GM19035 (cell line): Measurements from ENCODE around the gene MBNL3.
"Not testable (repeated sequence)": the region's sequence is repeated elsewhere in the genome, so short reads cannot be mapped to it uniquely, and the experiment has no call there.

Experiments
- ATAC-seq: cut with Tn5 transposase; IDR thresholded peaks from one replicate; pipeline ENCODE4 v1.9.1; 2021; ENCODE audit not compliant: unreplicated experiment

Gene MBNL3

GRCh38 chrX:132480581-132481203, 8.1 kb downstream of the MBNL3 start:
- peak; percentile 87 for ATAC-seq

DNA sequence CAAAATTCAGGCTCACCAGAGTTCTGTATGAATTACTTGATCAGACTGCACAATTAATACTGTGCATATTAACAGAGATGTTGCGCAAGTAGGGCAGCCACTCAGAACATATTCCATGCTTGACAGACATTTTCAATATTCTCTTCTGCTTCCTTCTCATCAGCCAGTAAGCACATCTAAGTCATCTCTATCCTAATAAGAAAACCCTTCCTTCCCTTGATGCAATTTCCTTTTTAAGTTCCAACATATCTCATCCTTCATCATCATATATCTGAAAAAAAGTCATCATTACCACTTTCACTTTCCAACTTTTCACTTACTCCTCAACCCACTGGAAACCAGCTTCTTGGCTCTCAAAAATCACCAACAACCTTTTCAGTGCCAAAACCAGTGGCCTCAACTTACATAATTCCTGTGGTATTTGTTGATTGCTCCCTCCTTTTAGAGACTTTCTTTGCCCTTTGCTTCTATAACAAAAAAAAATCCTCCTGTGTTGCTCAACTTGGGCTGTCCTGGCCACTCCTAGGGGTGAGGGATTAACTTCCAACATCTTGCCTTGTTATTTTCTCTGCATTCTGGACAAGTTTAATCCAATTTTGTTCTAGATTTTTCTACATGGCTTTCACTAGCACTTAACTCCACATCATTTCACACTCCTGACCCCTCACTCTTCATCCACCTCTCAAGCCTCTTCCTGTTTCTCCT, 14.1 kb downstream of the MBNL3 start:
- ATAC-seq = no peak

DNA sequence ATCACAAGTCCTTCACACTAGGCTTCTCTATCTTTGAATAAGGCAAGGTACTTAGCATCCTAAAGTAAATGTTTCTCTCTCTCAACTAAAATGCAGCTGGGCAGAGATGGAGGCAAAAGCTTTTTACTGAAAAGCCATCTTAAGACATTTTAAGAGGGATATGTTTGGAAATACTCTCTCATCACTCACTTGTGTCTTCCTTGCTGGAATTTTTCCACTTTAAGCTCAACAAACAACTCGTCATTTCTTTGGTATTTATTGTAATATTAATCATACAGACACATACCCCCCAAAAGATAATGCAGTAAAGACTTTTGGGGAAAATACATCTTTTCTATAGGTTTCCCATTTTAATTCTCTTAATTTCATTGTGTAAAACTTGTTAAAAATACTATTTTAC, 16.4 kb downstream of the MBNL3 start:
- no peak for ATAC-seq

DNA sequence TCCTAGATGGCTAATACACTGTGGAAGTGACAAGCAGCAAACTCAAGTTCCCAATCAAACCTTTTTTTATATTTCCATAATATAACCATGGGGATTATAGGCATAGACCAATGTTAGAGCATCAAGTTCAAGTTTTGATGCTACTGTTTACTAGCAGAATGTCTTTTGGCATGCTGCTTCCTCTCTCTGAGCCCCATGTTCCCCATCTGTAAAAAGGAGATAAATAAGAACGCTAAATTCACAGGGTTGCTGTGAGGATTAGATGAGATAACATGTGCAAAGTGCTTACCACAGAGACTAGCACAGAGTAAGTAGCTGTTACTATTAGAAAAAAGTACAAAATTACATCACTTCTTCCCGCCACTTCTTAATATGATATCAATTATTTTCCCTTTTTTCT, 18.0 kb downstream of the MBNL3 start:
- ATAC-seq = no peak

DNA sequence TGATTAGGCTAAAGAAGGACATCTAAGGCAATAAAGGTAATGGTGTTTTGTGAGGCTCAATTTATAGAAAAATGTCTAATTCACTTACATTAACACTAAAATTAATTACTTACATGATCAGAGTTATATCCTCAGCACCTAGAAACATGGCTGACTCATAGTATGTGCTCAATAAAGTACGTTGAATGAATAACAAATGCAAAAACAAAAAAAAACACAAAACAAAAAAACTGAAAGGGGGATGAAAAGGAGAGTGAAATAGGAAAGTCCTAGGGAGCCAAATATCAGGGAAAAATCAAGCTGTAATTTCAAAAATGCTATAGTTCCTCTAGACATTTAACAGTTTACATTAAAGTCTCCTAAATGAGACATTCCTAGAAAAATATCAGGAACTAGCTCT, 18.7 kb downstream of the MBNL3 start:
- ATAC-seq = no peak

- ATAC-seq = no peak
Measured at GRCh38 chrX:132468454-132468853, 20.4 kb downstream of the MBNL3 start.

DNA sequence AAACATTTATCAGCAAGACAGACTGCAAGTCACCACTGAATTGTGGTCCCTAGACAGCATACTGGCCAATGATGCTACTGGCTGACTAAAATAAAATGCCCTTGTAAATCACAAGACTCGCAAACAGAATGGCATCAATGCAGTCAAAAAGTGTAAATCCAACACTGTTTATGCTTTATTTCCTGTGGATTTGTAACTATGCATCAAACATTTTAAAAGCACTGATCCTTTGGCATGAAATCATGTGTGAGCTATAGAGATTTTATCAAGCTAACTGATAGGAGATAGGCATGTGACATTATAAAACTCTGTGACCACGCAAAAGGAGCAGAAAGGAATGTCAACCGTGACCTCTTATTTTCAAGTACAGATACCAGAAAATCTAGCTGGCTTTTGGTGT, 20.8 kb downstream of the MBNL3 start:
- ATAC-seq = no peak

DNA sequence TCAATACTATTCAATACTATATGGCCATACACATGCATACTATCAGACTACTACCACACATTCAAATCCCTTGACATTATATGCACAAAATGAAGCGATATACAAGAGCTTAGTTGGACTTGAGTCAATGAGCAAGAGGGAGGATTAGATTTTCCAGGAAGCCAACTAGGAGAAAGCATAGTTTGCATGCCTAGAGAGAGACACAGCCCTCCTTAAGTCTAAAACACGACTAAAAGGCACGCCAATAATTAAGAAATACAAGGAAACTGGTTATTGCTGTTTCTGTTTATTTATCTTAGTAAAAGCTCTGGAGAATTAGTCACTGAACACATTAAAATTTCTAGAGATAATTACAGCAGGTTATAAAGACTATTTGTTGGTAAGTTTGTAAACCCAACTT, 21.8 kb downstream of the MBNL3 start:
- ATAC-seq = no peak

- ATAC-seq = no peak
Measured at GRCh38 chrX:132463411-132463810, 25.4 kb downstream of the MBNL3 start.

DNA sequence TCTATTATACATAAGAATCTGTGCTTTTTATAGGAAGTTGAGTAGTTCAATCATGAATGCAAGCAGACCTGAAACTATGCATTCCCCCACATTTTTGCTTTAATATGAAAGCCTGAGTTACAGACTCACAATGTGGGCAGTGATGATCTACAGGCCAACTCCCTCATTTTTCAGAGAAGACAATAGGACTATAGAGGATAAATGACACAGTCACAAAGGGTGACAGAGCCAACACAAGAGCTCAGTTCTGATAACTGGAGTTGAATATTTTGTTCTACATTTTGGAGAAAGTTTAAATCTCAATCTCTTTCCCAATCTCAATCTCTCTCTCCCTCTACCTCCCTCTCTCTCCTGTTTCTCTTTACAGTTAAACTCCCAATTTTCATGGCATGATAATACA, 27.0 kb downstream of the MBNL3 start:
- no peak for ATAC-seq

GRCh38 chrX:132452911-132453550, 35.8 kb downstream of the MBNL3 start:
- ATAC-seq = no peak

DNA sequence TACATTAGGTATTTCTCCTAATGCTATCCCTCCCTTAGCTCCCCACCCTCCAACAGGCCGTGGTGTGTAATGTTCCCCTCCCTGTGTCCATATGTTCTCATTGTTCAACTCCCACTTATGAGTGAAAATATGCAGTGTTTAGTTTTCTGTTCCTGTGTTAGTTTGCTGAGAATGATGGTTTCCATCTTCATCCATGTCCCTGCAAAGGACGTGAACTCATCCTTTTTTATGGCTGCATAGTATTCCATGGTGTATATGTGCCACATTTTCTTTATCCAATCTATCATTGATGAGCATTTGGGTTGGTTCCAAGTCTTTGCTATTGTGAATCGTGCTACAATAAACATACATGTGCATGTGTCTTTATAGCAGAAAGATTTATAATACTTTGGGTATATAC, 42.9 kb downstream of the MBNL3 start:
- not testable (repeated sequence) for ATAC-seq

DNA sequence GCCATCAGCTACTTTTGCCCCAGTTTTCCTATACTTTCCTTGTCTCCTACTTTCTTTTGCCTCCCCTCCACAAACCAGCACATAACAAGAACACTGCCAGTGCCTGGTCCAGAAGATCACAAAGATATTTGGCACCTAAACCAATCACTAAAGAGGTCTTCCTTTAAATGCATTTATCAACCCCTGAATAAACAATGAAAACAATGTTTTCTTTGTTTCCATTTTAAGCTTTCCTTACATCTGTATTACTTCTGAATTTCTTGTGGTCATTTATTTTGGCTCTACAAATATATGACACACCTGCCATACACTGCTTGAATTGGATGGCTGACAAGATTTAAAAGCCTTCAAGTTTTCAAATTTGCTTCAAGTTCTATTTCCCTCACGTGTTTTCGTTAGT, 43.9 kb downstream of the MBNL3 start:
- no peak for ATAC-seq

DNA sequence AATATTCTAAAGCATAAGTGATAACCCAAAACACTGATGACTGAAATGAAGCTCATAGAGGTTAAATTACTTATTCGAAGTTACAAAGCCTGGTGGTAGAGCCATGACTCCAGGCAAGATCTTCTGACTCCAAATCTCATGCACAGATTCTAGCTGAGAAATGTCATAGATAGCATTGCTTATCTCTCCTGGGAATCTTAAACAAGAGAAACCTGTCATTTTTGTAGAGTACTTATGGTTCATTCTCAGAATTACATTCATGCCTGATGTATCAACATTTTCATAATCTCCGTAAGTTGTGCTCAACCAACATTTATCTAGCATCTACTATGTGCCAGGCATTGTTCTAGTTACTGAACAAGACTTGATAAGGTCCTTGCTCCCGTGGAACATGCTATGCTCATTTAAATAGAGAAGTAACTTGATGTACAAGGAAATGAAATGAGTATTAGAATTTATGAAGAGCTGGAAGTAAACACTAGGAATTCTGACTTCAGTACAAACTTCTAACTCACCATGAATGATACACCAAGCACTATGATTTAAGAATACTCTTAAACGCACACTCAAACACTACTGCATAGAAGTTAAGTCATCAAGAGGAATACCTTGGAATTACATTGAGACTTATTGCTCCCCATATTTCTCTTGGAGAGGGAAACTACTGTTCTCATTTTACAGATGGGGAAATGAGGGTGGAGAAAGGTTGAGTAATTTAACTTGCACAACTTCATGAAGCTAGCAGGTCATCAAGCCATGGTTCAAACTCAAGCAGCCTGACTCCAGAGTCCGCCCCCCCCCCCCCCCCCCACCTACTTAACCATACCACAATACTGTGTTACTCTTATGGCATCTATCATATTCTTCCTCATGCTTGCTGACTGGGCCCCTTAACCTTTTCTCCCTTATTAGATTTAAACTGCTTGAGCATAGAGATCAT, 45.4 kb downstream of the MBNL3 start:
- ATAC-seq = no peak

GRCh38 chrX:132442691-132443090, 46.1 kb downstream of the MBNL3 start:
- ATAC-seq = no peak

GRCh38 chrX:132435222-132435621, 53.6 kb downstream of the MBNL3 start:
- no peak for ATAC-seq

GRCh38 chrX:132433551-132433950, 55.3 kb downstream of the MBNL3 start:
- ATAC-seq = no peak

DNA sequence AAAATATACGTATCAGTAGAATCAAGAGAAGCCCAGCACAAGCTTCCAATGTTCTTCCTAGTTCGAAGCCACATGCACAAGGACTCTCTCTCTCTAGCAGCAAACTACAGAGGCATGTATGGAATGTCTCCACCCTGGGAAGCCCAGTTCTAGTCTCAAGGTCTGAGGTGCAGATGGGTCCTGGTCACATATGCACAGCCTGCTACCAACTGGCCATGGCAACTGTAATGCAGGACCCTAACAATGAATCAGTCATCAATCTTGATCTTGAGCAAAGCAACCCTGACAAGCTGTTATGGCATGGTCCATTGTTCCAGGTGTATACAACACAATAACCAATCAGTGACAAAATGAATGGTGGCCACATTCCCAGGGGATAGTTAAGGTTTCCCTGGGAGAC, 55.8 kb downstream of the MBNL3 start:
- ATAC-seq = no peak

DNA sequence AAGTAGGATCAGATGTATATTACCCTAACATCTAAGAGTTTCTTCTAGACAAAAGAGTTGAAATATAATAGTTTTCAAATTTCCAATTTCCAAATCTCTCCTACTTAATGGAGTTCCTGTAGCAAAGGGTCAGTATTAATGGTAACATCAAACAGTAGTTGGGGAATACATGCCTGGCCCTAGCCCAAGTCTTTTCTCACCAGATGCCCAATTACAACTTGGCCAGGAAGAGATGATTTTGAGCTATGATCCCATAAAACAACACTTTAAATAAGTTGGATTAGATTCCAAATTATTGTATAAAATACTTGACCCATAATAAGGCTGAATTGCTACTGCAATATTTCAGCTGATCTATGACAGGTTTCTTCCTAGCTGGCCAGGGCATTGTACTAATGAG, 59.9 kb downstream of the MBNL3 start:
- no peak for ATAC-seq

DNA sequence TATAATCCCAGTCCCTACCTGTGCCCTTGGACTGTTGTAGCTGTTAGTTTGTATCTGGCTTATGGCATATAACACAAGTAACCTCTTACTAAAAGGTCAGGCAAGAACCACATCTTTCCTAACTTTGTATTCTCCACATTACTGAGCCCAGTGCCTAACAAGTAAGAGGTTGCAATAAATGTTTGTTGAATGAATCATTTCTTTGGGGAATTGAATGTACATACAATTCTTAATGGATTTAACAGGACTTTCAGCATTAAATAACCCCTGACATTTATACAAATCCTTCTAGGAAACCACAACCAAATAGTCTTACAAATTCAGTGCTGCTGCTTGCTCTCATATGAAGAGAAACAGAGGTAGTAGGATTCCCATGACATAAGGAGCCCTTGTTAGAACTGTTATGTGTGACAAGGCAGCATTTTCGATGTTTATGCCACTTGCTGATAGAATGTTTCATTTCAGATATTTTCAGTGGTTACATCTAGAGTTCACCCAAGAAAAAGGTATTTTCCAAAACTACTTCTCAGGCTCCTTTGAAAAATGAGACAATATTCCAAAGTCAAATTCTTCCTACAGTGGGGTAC, 62.0 kb downstream of the MBNL3 start:
- ATAC-seq = no peak

- no peak for ATAC-seq
Measured at GRCh38 chrX:132425744-132426318, 63.0 kb downstream of the MBNL3 start.
